IPS DF 4.7 (cell line): Measurements from ENCODE around the gene MCM5.
"Not testable (repeated sequence)": the region's sequence is repeated elsewhere in the genome, so short reads cannot be mapped to it uniquely, and the experiment has no call there.

ENCODE experiments used
- DNase-seq: peaks from one replicate; pipeline ENCODE4 v3.0.0-alpha.2; 2013; ENCODE audit warnings: low spot score; ENCODE audit errors: extremely low read depth

The MCM5 gene

DNA sequence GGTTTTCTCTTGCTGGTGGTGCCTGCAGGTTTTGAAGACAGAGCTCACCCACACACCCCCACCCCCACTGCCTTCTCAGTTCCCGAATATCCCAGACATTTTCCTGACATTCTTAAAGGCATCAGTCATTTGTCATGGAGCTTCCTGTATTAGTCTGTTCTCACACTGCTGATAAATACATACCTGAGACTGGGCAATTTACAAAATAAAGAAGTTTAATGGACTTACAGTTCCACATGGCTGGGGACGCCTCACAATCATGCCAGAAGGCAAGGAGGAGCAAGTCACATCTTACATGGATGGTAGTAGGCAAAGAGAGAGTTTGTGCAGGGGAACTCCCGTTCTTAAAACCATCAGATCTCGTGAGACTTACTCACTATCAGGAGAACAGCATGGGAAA lies 71.6 kb downstream of the MCM5 start:
- not testable (repeated sequence) for DNase-seq

DNA sequence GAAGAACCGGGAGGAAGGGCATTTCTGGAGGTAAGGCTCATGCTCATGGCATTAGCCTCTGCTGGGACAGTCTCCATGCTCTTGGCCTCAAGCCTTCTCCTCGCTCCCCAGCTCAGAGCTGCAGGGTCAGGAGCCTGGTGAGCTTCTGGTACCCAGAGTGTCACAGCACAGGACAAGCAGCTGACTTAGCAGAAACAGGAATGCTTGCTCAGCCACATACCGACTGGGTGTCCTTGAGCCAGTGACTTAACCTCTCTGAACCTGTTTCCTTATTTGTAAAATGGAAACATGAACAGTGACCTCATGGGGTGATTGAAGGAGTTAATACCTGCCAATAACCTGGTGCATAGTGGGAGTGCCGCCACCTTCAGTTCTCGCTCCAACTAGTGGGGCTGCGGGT lies 72.5 kb downstream of the MCM5 start:
- DNase-seq = no peak

DNA sequence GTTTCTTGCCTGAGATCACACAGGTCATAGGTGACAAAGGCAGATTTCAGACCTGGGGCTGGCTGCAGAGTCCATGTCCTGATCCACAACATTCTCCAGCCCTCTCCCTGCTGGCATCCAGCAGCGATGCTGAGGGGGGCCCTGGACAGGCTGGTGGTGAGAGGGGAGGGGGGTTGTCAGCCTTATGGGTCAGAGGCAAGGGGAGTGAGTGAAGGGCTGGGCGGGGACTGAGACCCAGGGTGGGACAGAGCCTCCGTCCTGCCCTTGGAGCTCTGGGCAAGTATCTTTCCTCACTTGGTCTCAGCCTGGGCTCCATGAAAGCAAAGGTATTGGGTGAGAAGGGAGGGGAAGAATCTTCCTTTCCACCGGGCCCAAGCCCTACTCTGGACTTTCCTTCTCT lies 74.0 kb downstream of the MCM5 start:
- no peak for DNase-seq
